ENCODE results near the gene TMEM130. TPM values are rescaled to one million over a fixed set of nuclear protein-coding genes. Genes with fewer than 3 reads are reported as not detected.

The TMEM130 gene
- total and polyA plus RNA-seq, 5 donors from 2014 or later, result not detected

- no peaks in the 10 kb centered on the region for H3K9me3 Mint-ChIP-seq
- no peaks in the 10 kb centered on the region for H3K9me3 ChIP-seq (ENCODE audit: control insufficient read depth in 2 of 2, low read length in 2 of 2)
- no peak overlapping the region for H3K27ac ChIP-seq (ENCODE audit: insufficient read depth, low read length, poor library complexity, severe bottlenecking)
- H3K27me3 ChIP-seq (ENCODE audit: control insufficient read depth, insufficient read depth, low read length), result peaks cover 4% of the 10 kb centered on the region
- peak; percentile 70 to 76 for ATAC-seq (ENCODE audit: low read depth in 2 of 2)
- H3K36me3 ChIP-seq (ENCODE audit: control insufficient read depth, insufficient read depth, low read length), result no peaks in the 10 kb centered on the region
- H3K36me3 Mint-ChIP-seq, result no peaks in the 10 kb centered on the region
- peaks cover 14% of the 10 kb centered on the region for H3K4me1 ChIP-seq (ENCODE audit: control insufficient read depth, insufficient read depth, low read length, poor library complexity, severe bottlenecking)
- no peak overlapping the region for H3K4me3 ChIP-seq (ENCODE audit: low read depth, low read length)
- no peak overlapping the region for H3K27ac Mint-ChIP-seq
- H3K4me3 Mint-ChIP-seq, result peak overlapping the region in 3 of 4 donors; percentile 59 to 81 (median 74)
- DNase-seq, result peak in 2 of 3 donors; percentile 42 to 49
- peaks cover 0 to 10% (median 1%) of the 10 kb centered on the region in 4 donors for H3K4me1 Mint-ChIP-seq
- peaks cover 54% of the 10 kb centered on the region for H3K27me3 Mint-ChIP-seq
These were observed 372 bp upstream of the TMEM130 start for GRCh38 chr7:98870121-98870651.

GRCh38 chr7:98869027-98869596 lies 702 bp downstream of the TMEM130 start:
- Mint-ChIP-seq H3K4me1 (peaks cover 0 to 10% (median 0%) of the 10 kb centered on the region in 4 donors), H3K27ac (no peak overlapping the region), H3K9me3 (no peaks in the 10 kb centered on the region), H3K27me3 (peaks cover 48% of the 10 kb centered on the region), H3K4me3 (peak overlapping the region in 1 of 4 donors; percentile 47), H3K36me3 (no peaks in the 10 kb centered on the region)
- H3K4me1 ChIP-seq (ENCODE audit: control insufficient read depth, insufficient read depth, low read length, poor library complexity, severe bottlenecking), result peaks cover 14% of the 10 kb centered on the region
- H3K9me3 ChIP-seq (ENCODE audit: control insufficient read depth in 2 of 2, low read length in 2 of 2), result no peaks in the 10 kb centered on the region
- DNase-seq, result no peak
- H3K4me3 ChIP-seq (ENCODE audit: low read depth, low read length), result no peak overlapping the region
- no peak for ATAC-seq (ENCODE audit: low read depth in 2 of 2)
- no peaks in the 10 kb centered on the region for H3K36me3 ChIP-seq (ENCODE audit: control insufficient read depth, insufficient read depth, low read length)
- H3K27ac ChIP-seq (ENCODE audit: insufficient read depth, low read length, poor library complexity, severe bottlenecking), result no peak overlapping the region
- peaks cover 4% of the 10 kb centered on the region for H3K27me3 ChIP-seq (ENCODE audit: control insufficient read depth, insufficient read depth, low read length)

GRCh38 chr7:98868450-98868849 lies 1.4 kb downstream of the TMEM130 start:
- Mint-ChIP-seq H3K27ac (no peak overlapping the region), H3K4me3 (peak overlapping the region in 2 of 4 donors; percentile 1 to 59), H3K4me1 (peaks cover 0 to 10% (median 0%) of the 10 kb centered on the region in 4 donors), H3K36me3 (no peaks in the 10 kb centered on the region), H3K9me3 (no peaks in the 10 kb centered on the region), H3K27me3 (peaks cover 49% of the 10 kb centered on the region)
- no peak for DNase-seq
- Histone ChIP-seq H3K9me3 (ENCODE audit: control insufficient read depth in 2 of 2, low read length in 2 of 2) (no peaks in the 10 kb centered on the region), H3K27ac (ENCODE audit: insufficient read depth, low read length, poor library complexity, severe bottlenecking) (no peak overlapping the region), H3K4me3 (ENCODE audit: low read depth, low read length) (no peak overlapping the region), H3K4me1 (ENCODE audit: control insufficient read depth, insufficient read depth, low read length, poor library complexity, severe bottlenecking) (peaks cover 14% of the 10 kb centered on the region), H3K27me3 (ENCODE audit: control insufficient read depth, insufficient read depth, low read length) (peaks cover 4% of the 10 kb centered on the region), H3K36me3 (ENCODE audit: control insufficient read depth, insufficient read depth, low read length) (no peaks in the 10 kb centered on the region)
- ATAC-seq (ENCODE audit: low read depth in 2 of 2), result no peak

GRCh38 chr7:98866765-98867164 lies 3.0 kb downstream of the TMEM130 start:
- peaks cover 0 to 10% (median 0%) of the 10 kb centered on the region in 4 donors for H3K4me1 Mint-ChIP-seq
- Histone ChIP-seq H3K36me3 (ENCODE audit: control insufficient read depth, insufficient read depth, low read length) (no peaks in the 10 kb centered on the region), H3K4me3 (ENCODE audit: low read depth, low read length) (no peak overlapping the region), H3K9me3 (ENCODE audit: control insufficient read depth in 2 of 2, low read length in 2 of 2) (no peaks in the 10 kb centered on the region), H3K27ac (ENCODE audit: insufficient read depth, low read length, poor library complexity, severe bottlenecking) (no peak overlapping the region), H3K27me3 (ENCODE audit: control insufficient read depth, insufficient read depth, low read length) (peaks cover 4% of the 10 kb centered on the region), H3K4me1 (ENCODE audit: control insufficient read depth, insufficient read depth, low read length, poor library complexity, severe bottlenecking) (peaks cover 14% of the 10 kb centered on the region)
- ATAC-seq (ENCODE audit: low read depth in 2 of 2) (no peak), DNase-seq (no peak)
- no peak overlapping the region for H3K27ac Mint-ChIP-seq
- H3K36me3 Mint-ChIP-seq, result no peaks in the 10 kb centered on the region
- peak overlapping the region in 1 of 4 donors; percentile 5 for H3K4me3 Mint-ChIP-seq
- H3K27me3 Mint-ChIP-seq, result peaks cover 49% of the 10 kb centered on the region
- H3K9me3 Mint-ChIP-seq, result no peaks in the 10 kb centered on the region

GRCh38 chr7:98866351-98866750 lies 3.5 kb downstream of the TMEM130 start:
- no peaks in the 10 kb centered on the region for H3K36me3 Mint-ChIP-seq
- DNase-seq, result no peak

GRCh38 chr7:98864731-98865453 lies 4.9 kb downstream of the TMEM130 start:
- Mint-ChIP-seq H3K27ac (peak overlapping the region in 1 of 3 donors; percentile 60), H3K9me3 (no peaks in the 10 kb centered on the region), H3K4me3 (no peak overlapping the region), H3K36me3 (no peaks in the 10 kb centered on the region), H3K27me3 (peaks cover 41% of the 10 kb centered on the region), H3K4me1 (peaks cover 0 to 3% (median 0%) of the 10 kb centered on the region in 4 donors)
- ATAC-seq (ENCODE audit: low read depth in 2 of 2) (no peak), DNase-seq (no peak)
- Histone ChIP-seq H3K4me1 (ENCODE audit: control insufficient read depth, insufficient read depth, low read length, poor library complexity, severe bottlenecking) (peaks cover 8% of the 10 kb centered on the region), H3K9me3 (ENCODE audit: control insufficient read depth in 2 of 2, low read length in 2 of 2) (no peaks in the 10 kb centered on the region), H3K36me3 (ENCODE audit: control insufficient read depth, insufficient read depth, low read length) (no peaks in the 10 kb centered on the region), H3K27ac (ENCODE audit: insufficient read depth, low read length, poor library complexity, severe bottlenecking) (no peak overlapping the region), H3K4me3 (ENCODE audit: low read depth, low read length) (no peak overlapping the region), H3K27me3 (ENCODE audit: control insufficient read depth, insufficient read depth, low read length) (peaks cover 4% of the 10 kb centered on the region)

More at GRCh38 chr7:98866351-98866750, 3.5 kb downstream of the TMEM130 start:
- peaks cover 4% of the 10 kb centered on the region for H3K27me3 ChIP-seq (ENCODE audit: control insufficient read depth, insufficient read depth, low read length)
- Mint-ChIP-seq H3K4me3 (peak overlapping the region in 1 of 4 donors; percentile 5), H3K9me3 (no peaks in the 10 kb centered on the region), H3K4me1 (peaks cover 0 to 10% (median 0%) of the 10 kb centered on the region in 4 donors), H3K27me3 (peaks cover 48% of the 10 kb centered on the region), H3K27ac (no peak overlapping the region)
- H3K9me3 ChIP-seq (ENCODE audit: control insufficient read depth in 2 of 2, low read length in 2 of 2), result no peaks in the 10 kb centered on the region
- no peak for ATAC-seq (ENCODE audit: low read depth in 2 of 2)
- H3K27ac ChIP-seq (ENCODE audit: insufficient read depth, low read length, poor library complexity, severe bottlenecking), result no peak overlapping the region
- H3K36me3 ChIP-seq (ENCODE audit: control insufficient read depth, insufficient read depth, low read length), result no peaks in the 10 kb centered on the region
- no peak overlapping the region for H3K4me3 ChIP-seq (ENCODE audit: low read depth, low read length)
- peaks cover 14% of the 10 kb centered on the region for H3K4me1 ChIP-seq (ENCODE audit: control insufficient read depth, insufficient read depth, low read length, poor library complexity, severe bottlenecking)

GRCh38 chr7:98863601-98864000 lies 6.2 kb downstream of the TMEM130 start:
- no peak for ATAC-seq (ENCODE audit: low read depth in 2 of 2)
- Histone ChIP-seq H3K4me1 (ENCODE audit: control insufficient read depth, insufficient read depth, low read length, poor library complexity, severe bottlenecking) (no peaks in the 10 kb centered on the region), H3K9me3 (ENCODE audit: control insufficient read depth in 2 of 2, low read length in 2 of 2) (no peaks in the 10 kb centered on the region), H3K27me3 (ENCODE audit: control insufficient read depth, insufficient read depth, low read length) (peaks cover 3% of the 10 kb centered on the region), H3K36me3 (ENCODE audit: control insufficient read depth, insufficient read depth, low read length) (no peaks in the 10 kb centered on the region), H3K4me3 (ENCODE audit: low read depth, low read length) (no peak overlapping the region), H3K27ac (ENCODE audit: insufficient read depth, low read length, poor library complexity, severe bottlenecking) (no peak overlapping the region)
- Mint-ChIP-seq H3K4me1 (no peaks in the 10 kb centered on the region), H3K9me3 (no peaks in the 10 kb centered on the region), H3K27ac (no peak overlapping the region), H3K27me3 (peaks cover 38% of the 10 kb centered on the region), H3K4me3 (no peak overlapping the region), H3K36me3 (no peaks in the 10 kb centered on the region)
- DNase-seq, result no peak

Data from CD4-positive, CD25-positive, alpha-beta regulatory T cell (primary cell).